Panc1 (cell line): ENCODE data around the gene LY6G6F. TPM values are rescaled to one million over a fixed set of nuclear protein-coding genes. Genes with fewer than 3 reads are reported as not detected.

Experiments
- ATAC-seq: fragments of 200-7000 bp; cut with Tn5 transposase; 2 replicates; pipeline ENCODE4 v1.9.1; 2020; ENCODE audit warnings: mild to moderate bottlenecking, moderate library complexity
- BruUV-seq: library from RNA; stranded (reverse); fragments of 400-500 nt; replicated peaks from 2 replicates; lab custom pipeline; 2021; lab: Mats Ljungman, UMichigan
- CTCF ChIA-PET: fragments of 300-600 bp; sonication (Branson Sonifier 250); formaldehyde crosslinking; loops from one replicate; lab custom pipeline; 2022; ENCODE audit warnings: antibody characterized with exemption; lab: Charles Lee
- POLR2A ChIA-PET: fragments of 300-600 bp; sonication (Branson Sonifier 250); formaldehyde crosslinking; loops from one replicate; lab custom pipeline; 2022; ENCODE audit warnings: antibody characterized with exemption; lab: Charles Lee
- DNase-seq: peaks from one replicate; pipeline ENCODE4 v3.0.0-alpha.2; 2010; ENCODE audit warnings: low read depth, low spot score
- H3K27ac ChIP-seq: 2 replicates; pipeline ENCODE4 v1.5.1; 2011; ENCODE audit warnings: mild to moderate bottlenecking, low read length, inconsistent platforms
- H3K27me3 ChIP-seq: fragments of 200-500 bp; sonication (Bioruptor generic); 2 replicates; pipeline ENCODE4 v1.6.0; 2014; ENCODE audit warnings: low read length, inconsistent platforms; ENCODE audit not compliant: control insufficient read depth, insufficient read depth
- H3K36me3 ChIP-seq: fragments of 200-500 bp; sonication (Bioruptor generic); 2 replicates; pipeline ENCODE4 v1.5.1; 2014; ENCODE audit warnings: inconsistent platforms, mild to moderate bottlenecking, low read length, moderate library complexity; ENCODE audit not compliant: control insufficient read depth, insufficient read depth
- H3K4me1 ChIP-seq: 2 replicates; pipeline ENCODE4 v1.5.1; 2011; ENCODE audit warnings: inconsistent platforms, mild to moderate bottlenecking, low read length, moderate library complexity; ENCODE audit not compliant: control insufficient read depth, insufficient read depth
- H3K4me3 ChIP-seq, 2 experiments: 2 replicates each; pipeline ENCODE4 v1.5.1; 2011 to 2012; ENCODE audit warnings: low read depth in 2 of 2, low read length in 2 of 2, mild to moderate bottlenecking in 2 of 2, inconsistent platforms in 1 of 2, moderate library complexity in 1 of 2
- H3K9me3 ChIP-seq: fragments of 200-500 bp; sonication (Bioruptor generic); 2 replicates; pipeline ENCODE4 v1.5.1; 2014; ENCODE audit warnings: low read depth, mild to moderate bottlenecking, inconsistent platforms, low read length, moderate library complexity; ENCODE audit not compliant: control insufficient read depth, insufficient read depth
- POLR2AphosphoS5 ChIP-seq: IDR thresholded peaks from 2 replicates; pipeline ENCODE4 v1.6.1; 2012; ENCODE audit warnings: mild to moderate bottlenecking, low read depth, low read length, moderate library complexity
- SIN3A ChIP-seq: IDR thresholded peaks from 2 replicates; pipeline ENCODE4 v1.6.1; 2012; ENCODE audit warnings: low read depth, mild to moderate bottlenecking, low read length, moderate library complexity, borderline replicate concordance; ENCODE audit not compliant: insufficient read depth
- TCF7L2 ChIP-seq: IDR thresholded peaks from 2 replicates; pipeline ENCODE4 v1.6.1; 2011; ENCODE audit warnings: mild to moderate bottlenecking, low read depth, low read length, inconsistent platforms
- in situ Hi-C: cut with HindIII; loops from 2 replicates; pipeline ENCODE4 v1.10.0; 2016; ENCODE audit warnings: low sequenced_read_pairs, low pct_unique_long_range_greater_than_20kb
- intact Hi-C: fragments of 100-400 bp; cut with micrococcal nuclease; formaldehyde crosslinking; loops from one replicate; pipeline ENCODE4 v1.10.0; 2022; ENCODE audit not compliant: unreplicated experiment
- total RNA-seq: library from RNA; stranded (reverse); gene quantifications from one replicate; pipeline ENCODE4 v1.2.1, GENCODE V29; 2021; ENCODE audit not compliant: unreplicated experiment
- TF ChIP-seq, protein P1 (sequence below), 2 experiments: IDR thresholded peaks; 2 replicates each; pipeline ENCODE4 v1.6.1; 2011 to 2012; ENCODE audit warnings: low read depth in 2 of 2, control low read depth in 1 of 2, low read length in 1 of 2, mild to moderate bottlenecking in 1 of 2, moderate library complexity in 1 of 2; ENCODE audit not compliant: insufficient read depth in 1 of 2
- TF ChIP-seq, protein P2 (sequence below): fragments of 450-650 bp; IDR thresholded peaks from 2 replicates; pipeline ENCODE4 v1.5.1; 2017; ENCODE audit warnings: mild to moderate bottlenecking

The LY6G6F gene
- total RNA-seq, 1 experiment from 2014 or later = not detected

- Histone ChIP-seq H3K36me3 (no peaks in the 10 kb centered on the region; the same call in 1 of the 2 replicates), H3K4me3 (peak overlapping the region; percentile 99), H3K9me3 (no peaks in the 10 kb centered on the region), H3K27ac (peak overlapping the region; percentile 98), H3K4me1 (peaks cover 31% of the 10 kb centered on the region), H3K27me3 (no peaks in the 10 kb centered on the region)
- no TSS peak for BruUV-seq
- intact Hi-C loops = no loop called here
- in situ Hi-C loops = no loop called here
- ChIA-PET CTCF (no interaction called here), POLR2A (interaction anchor here (2.3 kb wide), 1 partner anchor 7 kb away, joined by 10 read pairs; the partner anchor contains the start of gene BAG6)
- no peak for DNase-seq
- no peak for TF ChIP-seq POLR2AphosphoS5
- TF ChIP-seq, protein P1, sequence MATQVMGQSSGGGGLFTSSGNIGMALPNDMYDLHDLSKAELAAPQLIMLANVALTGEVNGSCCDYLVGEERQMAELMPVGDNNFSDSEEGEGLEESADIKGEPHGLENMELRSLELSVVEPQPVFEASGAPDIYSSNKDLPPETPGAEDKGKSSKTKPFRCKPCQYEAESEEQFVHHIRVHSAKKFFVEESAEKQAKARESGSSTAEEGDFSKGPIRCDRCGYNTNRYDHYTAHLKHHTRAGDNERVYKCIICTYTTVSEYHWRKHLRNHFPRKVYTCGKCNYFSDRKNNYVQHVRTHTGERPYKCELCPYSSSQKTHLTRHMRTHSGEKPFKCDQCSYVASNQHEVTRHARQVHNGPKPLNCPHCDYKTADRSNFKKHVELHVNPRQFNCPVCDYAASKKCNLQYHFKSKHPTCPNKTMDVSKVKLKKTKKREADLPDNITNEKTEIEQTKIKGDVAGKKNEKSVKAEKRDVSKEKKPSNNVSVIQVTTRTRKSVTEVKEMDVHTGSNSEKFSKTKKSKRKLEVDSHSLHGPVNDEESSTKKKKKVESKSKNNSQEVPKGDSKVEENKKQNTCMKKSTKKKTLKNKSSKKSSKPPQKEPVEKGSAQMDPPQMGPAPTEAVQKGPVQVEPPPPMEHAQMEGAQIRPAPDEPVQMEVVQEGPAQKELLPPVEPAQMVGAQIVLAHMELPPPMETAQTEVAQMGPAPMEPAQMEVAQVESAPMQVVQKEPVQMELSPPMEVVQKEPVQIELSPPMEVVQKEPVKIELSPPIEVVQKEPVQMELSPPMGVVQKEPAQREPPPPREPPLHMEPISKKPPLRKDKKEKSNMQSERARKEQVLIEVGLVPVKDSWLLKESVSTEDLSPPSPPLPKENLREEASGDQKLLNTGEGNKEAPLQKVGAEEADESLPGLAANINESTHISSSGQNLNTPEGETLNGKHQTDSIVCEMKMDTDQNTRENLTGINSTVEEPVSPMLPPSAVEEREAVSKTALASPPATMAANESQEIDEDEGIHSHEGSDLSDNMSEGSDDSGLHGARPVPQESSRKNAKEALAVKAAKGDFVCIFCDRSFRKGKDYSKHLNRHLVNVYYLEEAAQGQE (IDR thresholded peaks at IDR 0.05; ENCODE audit: insufficient read depth in 1 of 2, low read depth in 2 of 2, low read length in 1 of 2) = peak; percentile 83
- ATAC-seq = no peak
Observed at GRCh38 chr6:31659649-31660380, 46.9 kb upstream of the LY6G6F start.

GRCh38 chr6:31660381-31661261 is 46.0 kb upstream of the LY6G6F start, which contains the start of gene C6orf47:
Gene C6orf47, minus strand, starts transcription at chr6:31660778. Its CDS starts 831 bp downstream, at chr6:31659947.
- Histone ChIP-seq H3K9me3 (no peaks in the 10 kb centered on the region), H3K27ac (peak within 1 kb of the TSS; percentile 98), H3K27me3 (no peaks in the 10 kb centered on the region), H3K36me3 (peaks cover 5% of the 10 kb centered on the region; the same call in 1 of the 2 replicates), H3K4me1 (peaks cover 31% of the 10 kb centered on the region), H3K4me3 (peak within 1 kb of the TSS; percentile 99)
- in situ Hi-C loops = no loop called here
- ATAC-seq = peak; percentile 89
- no peak for TF ChIP-seq TCF7L2
- TF ChIP-seq, protein P1 (IDR thresholded peaks at IDR 0.05; ENCODE audit: insufficient read depth in 1 of 2, low read depth in 2 of 2, low read length in 1 of 2) = peak in 1 of 2 experiments; percentile 50; a peak in 1 of 4 replicates
- TF ChIP-seq SIN3A = peak; percentile 47; the same call in 1 of the 2 replicates
- peak; percentile 92 for TF ChIP-seq POLR2AphosphoS5
- TF ChIP-seq, protein P2, sequence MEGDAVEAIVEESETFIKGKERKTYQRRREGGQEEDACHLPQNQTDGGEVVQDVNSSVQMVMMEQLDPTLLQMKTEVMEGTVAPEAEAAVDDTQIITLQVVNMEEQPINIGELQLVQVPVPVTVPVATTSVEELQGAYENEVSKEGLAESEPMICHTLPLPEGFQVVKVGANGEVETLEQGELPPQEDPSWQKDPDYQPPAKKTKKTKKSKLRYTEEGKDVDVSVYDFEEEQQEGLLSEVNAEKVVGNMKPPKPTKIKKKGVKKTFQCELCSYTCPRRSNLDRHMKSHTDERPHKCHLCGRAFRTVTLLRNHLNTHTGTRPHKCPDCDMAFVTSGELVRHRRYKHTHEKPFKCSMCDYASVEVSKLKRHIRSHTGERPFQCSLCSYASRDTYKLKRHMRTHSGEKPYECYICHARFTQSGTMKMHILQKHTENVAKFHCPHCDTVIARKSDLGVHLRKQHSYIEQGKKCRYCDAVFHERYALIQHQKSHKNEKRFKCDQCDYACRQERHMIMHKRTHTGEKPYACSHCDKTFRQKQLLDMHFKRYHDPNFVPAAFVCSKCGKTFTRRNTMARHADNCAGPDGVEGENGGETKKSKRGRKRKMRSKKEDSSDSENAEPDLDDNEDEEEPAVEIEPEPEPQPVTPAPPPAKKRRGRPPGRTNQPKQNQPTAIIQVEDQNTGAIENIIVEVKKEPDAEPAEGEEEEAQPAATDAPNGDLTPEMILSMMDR = no peak
- POLR2A ChIA-PET = interaction anchor here (0.6 to 2.3 kb wide), 4 partner anchors 8 to 441 kb away, joined by 3 to 10 read pairs (median 6); partner anchors contain the start of genes BAG6 and HSPA1B
- CTCF ChIA-PET = interaction anchor here (0.7 kb wide), 1 partner anchor 9 kb away, joined by 6 read pairs; no protein-coding TSS in a partner anchor
- no peak for DNase-seq
- intact Hi-C loops = no loop called here
- BruUV-seq = no TSS peak
